Embryonic facial prominence (tissue), 1 donor: ENCODE measurements around the gene SARM1.

ENCODE experiments used
- DNase-seq: peaks from one replicate; pipeline ENCODE4 v3.0.0-alpha.2; 2016; ENCODE audit errors: extremely low spot score

SARM1 gene

DNA sequence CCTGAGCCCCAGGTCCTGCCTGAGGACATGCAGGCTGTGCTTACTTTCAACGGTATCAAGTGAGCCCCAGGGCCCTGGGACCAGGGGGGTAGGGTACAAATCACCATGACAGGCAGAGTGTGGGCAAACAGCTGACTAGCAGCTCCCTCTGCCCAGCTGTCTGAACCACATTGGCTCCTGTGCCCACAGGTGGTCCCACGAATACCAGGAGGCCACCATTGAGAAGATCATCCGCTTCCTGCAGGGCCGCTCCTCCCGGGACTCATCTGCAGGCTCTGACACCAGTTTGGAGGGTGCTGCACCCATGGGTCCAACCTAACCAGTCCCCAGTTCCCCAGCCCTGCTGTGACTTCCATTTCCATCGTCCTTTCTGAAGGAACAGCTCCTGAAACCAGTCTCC lies 24.5 kb downstream of the SARM1 start:
- DNase-seq, result no peak

DNA sequence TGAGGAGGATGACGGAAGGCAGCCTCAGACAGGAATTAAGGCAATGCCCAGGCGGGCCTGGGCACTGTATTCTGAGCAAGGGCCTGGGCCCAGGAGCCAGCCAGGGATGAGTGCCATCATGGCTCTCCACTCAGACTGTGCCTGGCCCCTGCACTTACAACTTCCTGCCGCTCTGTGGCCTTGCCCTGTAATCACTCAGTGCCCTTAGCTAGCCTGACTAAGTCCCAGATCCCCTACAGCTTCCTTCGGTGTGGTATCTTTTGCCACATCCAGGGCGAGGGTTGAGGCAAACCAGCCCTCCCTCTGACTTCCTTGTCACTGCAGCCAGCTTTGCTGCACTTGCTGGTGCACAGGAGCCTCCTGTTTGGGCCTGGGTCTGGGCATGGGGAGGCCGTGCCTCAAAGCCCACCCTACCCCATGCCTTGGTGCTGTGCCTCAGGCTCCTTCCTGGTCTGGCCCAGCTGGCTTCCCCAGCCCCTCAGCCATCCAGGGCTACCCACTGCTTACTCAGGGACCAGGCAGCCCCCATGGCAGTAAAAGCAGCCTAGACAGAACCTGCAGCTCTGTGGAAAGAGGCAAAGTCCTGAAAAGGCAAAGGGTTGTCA lies 25.2 kb downstream of the SARM1 start:
- DNase-seq, result no peak

DNA sequence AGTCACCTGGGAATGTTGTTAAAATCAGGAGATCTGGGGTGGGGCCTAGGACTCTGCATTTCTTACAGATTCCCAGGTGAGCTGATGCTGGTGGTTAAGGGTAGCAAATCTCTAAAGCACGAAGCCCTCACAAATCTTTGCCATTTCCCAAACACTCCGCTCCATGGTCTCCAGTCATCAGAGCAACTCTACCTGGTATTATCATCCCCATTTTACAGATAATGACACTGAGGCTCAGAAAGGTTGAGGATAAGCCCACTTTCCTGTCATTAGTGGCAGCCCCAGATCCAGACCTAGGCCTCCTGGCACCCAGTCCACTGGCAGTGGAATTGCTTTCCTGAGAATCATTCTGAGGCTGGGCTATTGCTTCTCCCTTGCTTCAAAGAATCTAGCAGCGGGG lies 25.8 kb downstream of the SARM1 start:
- no peak for DNase-seq

DNA sequence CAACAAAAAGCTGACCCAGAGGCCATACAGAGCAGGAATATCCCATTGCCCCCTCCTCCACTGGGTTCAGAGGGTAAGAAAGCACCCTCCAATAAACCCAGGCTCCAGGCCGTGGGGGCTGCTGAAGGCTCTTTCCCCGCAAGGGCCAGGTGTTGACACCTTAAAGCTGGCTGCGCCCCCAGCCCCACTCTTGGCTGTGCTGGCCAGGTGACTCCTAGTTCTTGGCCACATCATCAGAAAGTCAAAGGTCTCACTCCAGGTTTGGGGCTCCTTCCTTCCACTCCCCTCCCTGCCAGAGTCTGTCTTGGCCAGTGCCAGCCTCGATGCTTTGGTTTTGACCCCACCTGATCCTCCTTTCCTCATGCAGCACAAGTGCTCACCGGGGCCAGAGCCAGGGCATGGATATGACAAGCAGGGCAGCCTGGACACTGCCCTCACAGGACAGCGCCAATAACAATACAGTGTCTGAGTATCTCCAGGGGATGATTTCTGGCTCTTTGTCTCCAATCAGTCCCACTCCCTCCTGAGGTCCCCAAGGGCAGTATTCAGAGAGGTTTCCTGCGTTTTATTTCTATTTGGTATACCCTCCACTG lies 26.3 kb downstream of the SARM1 start:
- no peak for DNase-seq

DNA sequence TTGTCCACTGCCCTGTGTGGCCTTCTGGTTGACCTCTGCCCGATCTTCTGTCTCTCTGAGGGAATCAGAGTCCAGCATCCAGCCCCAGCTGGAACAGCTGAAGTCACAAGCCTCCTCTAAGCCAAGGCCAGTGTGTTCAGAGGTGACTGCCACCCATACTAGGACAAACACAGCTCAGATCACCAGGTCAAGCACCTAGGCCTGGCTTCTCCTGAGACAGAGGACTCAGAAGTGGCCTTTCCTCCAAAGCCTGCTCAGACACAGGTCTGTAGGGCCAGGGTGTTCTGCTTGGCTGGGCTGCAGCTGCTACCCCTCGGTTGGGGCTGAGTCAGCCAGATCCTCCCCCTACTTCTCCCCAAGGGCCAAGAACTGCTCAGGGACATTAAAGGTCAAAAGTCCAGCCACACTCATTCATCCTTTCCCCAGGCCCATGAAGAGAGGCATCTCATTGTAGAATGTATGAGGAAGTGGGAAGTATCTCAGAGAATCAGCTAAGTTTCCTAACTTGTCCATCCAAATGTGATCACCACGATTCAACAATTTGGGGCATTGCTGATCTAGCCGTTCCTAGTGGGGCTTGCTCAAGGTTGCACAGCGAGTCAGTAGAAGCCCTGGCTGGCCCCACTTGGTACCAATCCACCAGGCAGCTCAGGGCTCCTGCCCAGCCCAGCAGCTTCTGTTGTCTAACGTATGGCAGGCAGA lies 26.9 kb downstream of the SARM1 start:
- no peak for DNase-seq

DNA sequence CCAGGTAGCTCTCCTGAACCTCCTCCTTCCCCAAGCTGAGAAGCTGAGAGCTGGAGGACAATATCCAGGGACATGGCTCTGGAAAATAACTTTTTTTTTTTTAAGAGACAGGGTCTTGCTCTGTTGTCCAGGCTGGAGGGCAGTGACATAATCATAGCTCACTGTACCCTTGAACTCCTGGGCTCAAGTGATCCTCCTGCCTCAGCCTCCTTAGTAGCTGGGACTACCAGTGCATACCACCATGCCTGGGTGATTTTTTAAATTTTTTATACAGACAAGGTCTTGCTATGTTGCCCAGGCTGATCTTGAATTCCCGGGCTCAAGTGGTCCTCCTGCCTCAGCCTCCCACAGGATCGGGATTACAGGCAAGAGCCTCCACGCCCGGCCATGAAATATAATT lies 28.3 kb downstream of the SARM1 start:
- DNase-seq, result no peak

DNA sequence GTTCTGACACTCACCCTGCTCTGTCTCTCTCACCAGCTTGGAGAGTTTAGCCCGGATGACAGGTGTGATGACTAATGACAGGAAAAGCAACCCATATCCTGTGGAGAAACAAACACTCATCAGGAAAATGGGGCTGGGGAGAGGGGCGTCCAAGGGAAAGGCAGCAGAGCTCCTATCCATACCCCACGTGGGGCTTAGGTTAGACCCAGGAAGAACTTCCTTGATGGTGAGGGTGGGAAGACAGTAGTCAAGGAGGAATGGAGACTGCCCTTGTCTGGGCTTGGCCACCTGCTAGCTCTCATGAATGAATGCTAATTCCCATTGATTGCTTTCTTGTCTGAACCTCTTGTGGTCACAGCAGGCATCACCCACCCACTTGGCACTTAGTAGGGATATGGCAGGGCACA lies 30.7 kb downstream of the SARM1 start:
- no peak for DNase-seq

DNA sequence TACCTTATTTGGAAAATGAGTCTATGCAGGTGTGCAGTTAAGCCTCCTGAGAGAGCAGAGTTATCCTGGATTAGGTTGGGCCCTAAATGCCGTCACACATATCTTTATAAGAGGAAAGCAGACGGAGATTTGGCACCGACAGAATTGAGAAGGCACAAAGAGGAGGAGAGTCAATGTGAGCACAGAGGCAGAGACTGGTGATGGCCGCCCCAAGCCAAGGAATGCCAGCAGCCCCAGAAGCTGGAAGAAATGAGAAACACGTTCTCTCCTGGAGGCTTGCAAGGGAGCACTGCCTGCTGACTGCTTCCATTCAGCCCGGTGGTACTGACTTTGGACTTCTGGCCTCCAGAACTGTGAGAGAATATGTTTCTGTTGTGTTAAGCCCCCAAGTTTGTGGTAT lies 31.4 kb downstream of the SARM1 start:
- no peak for DNase-seq

DNA sequence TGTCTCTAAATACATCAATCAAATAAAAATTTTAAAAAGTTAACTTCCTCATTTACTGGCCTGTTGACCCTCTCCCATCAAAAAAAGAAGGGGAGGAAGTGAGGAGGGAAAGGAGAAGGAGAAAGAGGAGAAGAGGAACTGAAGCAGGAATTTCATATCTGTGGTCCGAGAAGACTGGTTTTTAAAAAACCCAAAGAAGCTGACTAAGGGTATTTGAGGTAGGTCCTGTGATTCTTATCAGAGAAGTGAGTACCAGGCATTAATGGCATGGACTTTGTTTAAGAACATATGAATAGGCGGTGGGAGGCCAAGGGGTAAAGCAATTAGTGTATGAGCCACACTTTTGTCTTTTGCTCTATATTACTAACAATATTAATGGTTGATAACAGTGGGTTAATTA lies 32.5 kb downstream of the SARM1 start:
- DNase-seq, result no peak

DNA sequence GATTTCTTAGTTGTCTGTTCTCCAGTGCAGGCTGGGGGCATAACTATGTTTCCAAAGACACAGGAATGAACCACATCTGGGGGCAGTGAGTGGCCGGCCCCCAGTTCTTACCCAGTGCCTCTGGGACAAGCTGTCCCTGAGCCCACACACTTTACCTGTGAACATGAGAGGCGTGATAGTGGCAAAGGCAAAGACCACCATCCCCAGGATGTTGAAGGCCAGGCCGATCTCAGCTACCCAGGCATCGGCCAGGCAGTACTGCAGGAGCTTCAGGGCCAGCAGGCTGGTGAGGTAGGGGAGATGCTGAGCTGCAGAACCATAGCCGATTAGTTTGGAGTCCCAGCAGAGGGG lies 32.9 kb downstream of the SARM1 start:
- no peak for DNase-seq

DNA sequence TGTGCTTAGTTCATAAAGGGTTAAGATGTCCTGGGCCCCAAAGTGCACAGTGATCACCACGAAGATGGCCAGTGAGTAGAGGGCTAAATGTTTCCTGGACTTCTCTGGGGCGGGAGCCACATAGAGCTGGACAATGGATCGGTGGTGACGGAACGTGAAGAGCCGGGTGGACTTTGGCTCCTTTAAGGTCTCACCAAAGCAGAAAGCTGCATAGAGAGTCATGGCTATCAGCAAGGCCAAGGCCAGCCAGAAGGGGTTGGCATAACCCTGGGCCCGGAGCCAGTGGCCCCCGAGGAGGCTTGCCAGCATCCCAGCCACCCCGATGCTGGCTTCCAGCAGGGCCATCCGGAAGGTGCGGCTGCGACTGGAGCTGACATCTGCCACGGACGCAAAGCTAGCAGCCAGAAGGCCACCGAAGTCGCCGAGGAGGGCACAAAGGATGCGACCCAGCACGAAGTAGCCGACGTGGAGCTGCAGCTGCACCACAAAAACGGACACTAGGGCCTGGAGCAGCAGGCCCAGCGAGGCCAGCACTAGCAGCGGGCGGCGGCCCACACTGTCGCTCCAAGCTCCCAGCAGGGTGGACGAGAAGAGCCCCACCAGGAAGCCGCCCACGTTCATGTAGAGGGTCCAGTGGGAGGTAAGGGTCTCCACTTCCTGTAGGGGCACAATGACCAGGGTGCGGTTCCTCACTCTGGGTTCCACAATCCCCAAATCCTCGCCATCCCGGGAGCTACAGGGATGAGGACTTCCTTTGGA lies 33.5 kb downstream of the SARM1 start:
- DNase-seq, result no peak

DNA sequence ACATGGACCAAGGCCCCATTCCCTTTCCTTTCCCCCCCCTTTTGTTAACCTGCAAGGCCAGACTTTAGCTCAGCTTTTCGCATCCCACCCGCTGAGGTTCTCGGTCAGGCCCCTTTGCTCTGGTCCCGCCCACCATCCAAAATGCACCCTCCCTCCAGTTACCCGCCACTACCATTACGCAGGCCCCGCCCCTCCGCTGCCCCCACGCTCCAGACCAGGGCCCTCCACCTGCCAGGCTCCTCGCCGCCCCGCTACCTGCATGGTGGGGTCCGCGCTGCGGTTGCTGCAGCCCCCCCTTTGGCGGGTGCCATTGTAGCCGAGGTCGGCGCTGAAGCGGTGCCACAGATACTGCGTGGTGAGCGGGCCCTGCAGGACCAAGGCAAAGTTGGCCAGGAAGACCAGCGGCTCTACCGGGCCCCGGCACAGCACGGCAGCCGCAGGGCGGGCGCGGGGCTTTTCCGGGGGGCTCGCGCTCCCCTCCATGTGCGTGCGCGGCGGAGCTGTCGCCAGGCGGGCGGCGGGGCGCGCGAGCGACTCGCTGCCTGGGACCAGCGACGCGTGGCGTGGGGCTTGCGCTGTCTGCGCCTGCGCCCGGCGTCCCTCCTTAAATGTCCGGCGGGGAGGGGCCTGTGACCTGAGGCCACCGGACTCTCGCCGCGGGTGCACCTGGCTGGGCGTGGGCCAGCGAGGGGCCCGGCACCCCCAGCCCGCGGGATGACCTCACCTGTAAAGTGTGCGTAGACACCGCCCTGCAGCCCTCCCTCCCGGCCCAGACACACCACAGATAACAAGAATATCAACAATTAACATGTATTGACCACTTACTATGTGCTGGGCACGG lies 34.4 kb downstream of the SARM1 start, which contains the start of gene SLC46A1:
Gene SLC46A1, minus strand, starts transcription at position 581 of the 841 bp plus-strand sequence. Its CDS starts 98 bp downstream, at position 483.
- no peak for DNase-seq

DNA sequence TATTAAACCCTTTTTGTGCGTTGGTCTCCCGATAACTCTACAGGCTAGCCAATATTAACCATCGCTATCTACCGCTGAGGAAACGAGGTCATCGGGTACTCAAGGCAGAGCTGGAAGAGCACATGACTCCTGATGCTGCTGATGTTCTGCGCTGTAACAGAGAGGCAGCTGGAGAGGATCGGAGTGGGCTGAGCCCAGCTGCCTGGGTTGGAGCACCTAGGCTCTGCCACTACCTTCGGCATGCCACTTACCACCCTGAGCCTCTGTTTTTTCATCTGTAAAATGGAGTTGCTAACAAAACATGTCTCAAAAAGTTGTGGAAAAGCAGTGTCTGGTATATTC lies 35.0 kb downstream of the SARM1 start:
- DNase-seq, result no peak

DNA sequence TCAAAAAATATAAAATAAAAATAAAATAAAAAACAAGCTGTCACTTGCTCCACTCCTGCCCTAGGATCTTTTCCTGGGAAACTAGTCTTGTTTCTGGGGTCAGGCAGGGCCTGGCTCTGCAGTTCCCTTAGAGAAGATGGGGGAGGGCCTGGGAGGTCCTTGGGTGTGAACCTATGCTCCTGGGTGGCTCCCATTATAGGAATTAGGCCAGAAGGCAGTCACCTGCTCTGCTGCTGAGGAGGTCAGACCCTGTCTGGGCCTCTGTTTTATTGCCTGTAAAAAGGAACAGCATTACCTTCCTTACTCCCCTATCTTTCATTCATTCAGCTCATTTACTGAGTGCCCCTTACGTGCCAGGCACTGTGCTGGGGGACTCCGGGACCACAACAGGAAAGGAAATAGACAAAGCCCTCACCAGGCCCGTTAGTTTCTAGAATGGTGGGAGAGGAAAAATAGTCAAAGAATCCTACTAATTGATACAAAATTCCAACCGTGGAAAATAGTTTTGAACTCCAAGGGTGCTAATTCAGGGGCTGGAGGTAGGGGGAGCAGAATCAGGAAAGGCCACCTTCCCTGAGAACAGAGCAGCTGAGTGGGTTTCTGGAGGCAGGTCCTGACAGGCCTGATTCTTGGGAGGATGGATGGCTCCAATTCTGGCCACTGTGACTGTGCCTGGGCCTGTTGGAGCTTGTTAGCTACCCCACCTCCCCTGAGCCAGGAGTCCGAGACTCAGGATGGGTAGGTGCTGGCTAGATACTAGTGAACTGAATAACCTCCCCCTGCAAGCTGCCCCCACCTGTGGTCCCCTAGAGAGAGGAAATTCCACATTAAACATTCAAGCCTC lies 35.9 kb downstream of the SARM1 start:
- no peak for DNase-seq

DNA sequence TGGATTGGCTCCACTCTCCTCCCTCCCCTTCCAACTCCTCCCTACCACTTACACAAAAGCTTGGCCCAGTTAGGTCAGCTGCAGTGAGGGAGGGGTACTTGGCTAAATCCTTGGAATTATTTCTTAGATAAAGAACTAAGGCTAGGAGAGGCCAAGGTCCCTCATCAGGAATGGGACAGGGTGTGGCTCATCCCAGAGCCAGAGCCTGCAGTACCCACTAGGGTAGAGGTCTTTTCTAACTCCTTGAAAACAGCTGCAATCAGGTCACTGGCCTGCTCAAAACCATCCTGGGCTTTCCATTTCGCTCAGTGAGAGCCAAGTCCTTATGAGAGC lies 36.4 kb downstream of the SARM1 start:
- DNase-seq, result no peak

DNA sequence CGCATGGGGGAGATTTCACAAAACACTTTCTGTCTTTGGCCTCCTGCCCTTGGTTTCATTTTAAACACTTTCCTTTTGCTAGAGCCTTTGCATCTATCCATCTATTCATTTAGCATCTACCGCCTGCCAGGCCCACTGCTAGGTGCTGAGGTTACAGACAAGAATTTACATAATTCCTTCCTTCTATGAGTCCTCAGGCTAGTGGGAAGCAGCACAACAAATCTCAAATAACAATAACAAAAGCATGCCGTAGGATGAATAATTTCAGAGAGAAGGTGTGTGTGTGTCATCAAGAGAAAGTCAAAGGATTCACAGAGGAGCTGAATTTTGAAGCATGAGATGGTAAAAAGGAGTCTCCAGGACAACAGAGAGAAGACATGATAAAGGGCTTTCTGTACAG lies 40.6 kb downstream of the SARM1 start:
- no peak for DNase-seq

DNA sequence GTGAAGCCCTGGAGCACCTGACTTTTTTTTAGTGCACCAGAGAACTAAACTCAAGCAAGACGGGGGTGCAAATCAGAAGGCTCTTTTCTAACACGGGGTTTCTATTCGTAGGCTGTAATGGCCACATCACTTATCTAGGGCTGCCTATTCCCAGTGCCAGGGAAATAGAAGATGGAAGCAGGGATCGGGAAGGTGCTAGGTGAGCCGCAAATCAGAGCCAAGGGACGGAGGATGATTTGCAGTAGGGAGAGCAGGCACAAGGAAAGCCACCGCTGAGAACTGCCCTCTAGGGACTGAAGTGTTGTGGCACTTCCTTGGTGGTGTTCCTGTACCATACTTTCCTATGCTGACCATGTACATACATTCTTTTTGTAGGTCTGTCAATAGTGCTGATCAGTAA lies 42.3 kb downstream of the SARM1 start:
- no peak for DNase-seq

DNA sequence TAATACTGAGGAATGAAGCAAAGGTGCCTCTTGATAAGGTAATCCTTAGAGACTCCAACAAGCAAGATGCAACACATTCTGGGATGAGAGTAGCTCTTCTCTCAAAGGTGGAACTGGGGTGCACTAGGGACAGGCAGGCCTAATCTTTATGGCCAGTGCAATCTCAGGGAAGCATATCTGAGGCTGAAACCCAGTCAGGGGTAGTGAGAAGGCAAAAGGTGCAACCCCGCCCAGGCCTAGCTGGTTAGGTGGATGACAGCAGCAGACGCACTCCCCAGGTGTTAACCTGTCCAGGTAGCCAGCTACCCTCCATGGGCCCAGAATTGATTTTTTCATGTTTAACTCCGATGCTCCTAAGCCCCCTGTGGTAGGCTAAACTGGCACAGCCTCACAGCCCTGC lies 44.4 kb downstream of the SARM1 start:
- DNase-seq, result no peak

DNA sequence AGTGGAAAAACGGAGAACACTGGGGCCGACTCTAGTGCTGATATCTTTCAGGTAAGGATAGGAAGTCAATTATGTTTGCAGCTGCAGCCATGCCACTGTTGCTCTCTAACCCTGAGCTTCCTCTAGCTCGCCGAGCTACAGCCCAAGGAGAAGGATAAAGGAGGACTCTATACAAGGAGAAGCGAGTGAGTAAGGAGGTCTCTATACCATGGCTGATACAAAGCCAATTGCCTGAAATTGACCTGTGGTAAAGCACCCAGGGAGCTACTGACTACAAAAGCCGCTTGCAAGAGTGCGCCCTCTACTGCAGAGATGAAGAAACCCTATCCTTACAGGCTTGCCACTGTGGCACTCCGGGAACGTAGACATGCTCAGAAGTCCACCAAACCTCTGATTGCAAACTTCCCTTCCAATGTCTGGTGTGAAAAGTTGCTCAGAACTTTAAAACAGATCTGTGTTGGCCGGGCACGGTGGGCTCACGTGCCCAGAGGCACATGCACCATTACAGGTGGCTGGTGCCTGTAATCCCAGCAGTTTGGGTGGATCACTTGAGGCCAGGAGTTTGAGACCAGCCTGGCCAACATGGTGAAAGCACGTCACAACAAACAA lies 45.3 kb downstream of the SARM1 start:
- no peak for DNase-seq

DNA sequence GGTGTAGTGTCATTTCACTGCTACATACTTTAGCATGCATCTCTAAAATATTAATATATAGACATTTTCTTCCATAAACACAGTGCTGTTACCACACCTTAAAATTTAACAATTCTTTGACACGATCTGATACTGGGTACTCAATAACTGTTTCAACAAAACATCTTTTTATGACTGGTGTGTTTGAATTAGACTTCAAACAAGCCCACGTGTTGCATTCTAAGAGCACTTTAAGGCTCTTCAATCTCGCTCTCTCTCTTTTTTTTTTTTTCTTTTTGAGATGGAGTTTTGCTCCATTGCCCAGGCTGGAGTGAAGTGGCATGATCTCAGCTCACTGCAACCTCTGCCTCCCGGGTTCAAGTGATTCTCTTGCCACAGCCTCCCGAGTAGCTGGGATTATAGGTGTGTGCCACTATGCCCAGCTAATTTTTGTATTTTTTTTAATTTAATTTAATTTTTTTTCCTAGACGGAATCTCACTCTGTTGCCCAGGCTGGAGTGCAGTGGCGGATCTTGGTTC lies 50.4 kb downstream of the SARM1 start:
- DNase-seq, result no peak

DNA sequence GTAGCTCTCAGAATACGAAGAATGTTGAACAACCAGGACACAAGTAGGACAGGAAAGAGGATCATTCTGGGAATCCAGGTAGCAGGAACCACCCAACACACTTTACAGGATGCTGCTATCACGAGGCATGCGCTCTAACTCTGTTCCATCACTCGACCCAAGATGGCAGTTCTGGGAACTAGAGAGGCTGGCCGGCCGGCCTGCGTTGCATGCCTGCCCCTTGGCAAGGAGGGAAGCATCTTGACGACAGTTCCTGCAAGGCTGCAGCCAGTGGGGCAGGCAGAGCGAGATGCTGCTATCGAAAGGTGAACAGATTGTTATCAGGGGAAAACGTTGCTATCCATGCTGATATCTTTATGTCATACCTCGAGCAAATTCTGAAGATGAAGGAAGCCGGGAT lies 53.7 kb downstream of the SARM1 start:
- no peak for DNase-seq
